Neural cell (in vitro differentiated cells): Measurements from ENCODE around the gene YAF2. TPM values are rescaled to one million over a fixed set of nuclear protein-coding genes. Genes with fewer than 3 reads are reported as not detected.

Experiments used
- H2AFZ ChIP-seq: fragments of 200-600, 300-800 bp; sonication (generic), shearing (Covaris generic); 2 replicates; pipeline ENCODE4 v1.6.0; 2014; ENCODE audit warnings: low read depth, mild to moderate bottlenecking, antibody characterized with exemption, low read length, moderate library complexity
- H3F3A ChIP-seq: fragments of 200-600 bp; shearing (Covaris generic); 2 replicates; pipeline ENCODE4 v1.6.1; 2016; ENCODE audit warnings: mild to moderate bottlenecking, moderate library complexity, mixed read lengths, antibody characterized with exemption, low read length; ENCODE audit not compliant: insufficient read depth, poor library complexity, severe bottlenecking
- H3K27ac ChIP-seq: fragments of 200-600, 300-800 bp; sonication (generic), shearing (Covaris generic); 2 replicates; pipeline ENCODE4 v1.5.1; 2014; ENCODE audit warnings: mild to moderate bottlenecking, low read length, moderate library complexity
- H3K27me3 ChIP-seq: fragments of 300-800, 200-600 bp; sonication (generic), shearing (Covaris generic); 2 replicates; pipeline ENCODE4 v1.6.0; 2014; ENCODE audit warnings: mild to moderate bottlenecking, low read depth, low read length, moderate library complexity; ENCODE audit not compliant: insufficient read depth
- H3K36me3 ChIP-seq: fragments of 300-800, 200-600 bp; sonication (generic), shearing (Covaris generic); 2 replicates; pipeline ENCODE4 v1.5.1; 2014; ENCODE audit warnings: mild to moderate bottlenecking, antibody characterized with exemption, low read length, moderate library complexity; ENCODE audit not compliant: insufficient read depth
- H3K4me2 ChIP-seq: fragments of 300-800, 200-600 bp; sonication (generic), shearing (Covaris generic); 2 replicates; pipeline ENCODE4 v1.6.0; 2014; ENCODE audit warnings: mild to moderate bottlenecking, low read length
- H3K4me3 ChIP-seq: fragments of 300-800, 200-600 bp; sonication (generic), shearing (Covaris generic); 2 replicates; pipeline ENCODE4 v1.5.1; 2014; ENCODE audit warnings: mild to moderate bottlenecking, low read length, moderate library complexity
- H3K79me2 ChIP-seq: fragments of 200-600 bp; shearing (Covaris generic); replicated peaks from 2 replicates; pipeline ENCODE4 v1.6.0; 2014; ENCODE audit warnings: mild to moderate bottlenecking, low read length, moderate library complexity; ENCODE audit not compliant: insufficient read depth
- H3K9ac ChIP-seq: fragments of 300-800, 200-600 bp; sonication (generic), shearing (Covaris generic); 2 replicates; pipeline ENCODE4 v1.6.1; 2016; ENCODE audit warnings: mild to moderate bottlenecking, low read length, mixed read lengths
- H3K9me2 ChIP-seq: fragments of 200-600 bp; shearing (Covaris generic); 2 replicates; pipeline ENCODE4 v1.6.1; 2016; ENCODE audit warnings: mild to moderate bottlenecking, low read length, mixed read lengths; ENCODE audit not compliant: insufficient read depth
- H3K9me3 ChIP-seq: fragments of 200-600, 300-800 bp; sonication (generic), shearing (Covaris generic); 2 replicates; pipeline ENCODE4 v1.6.1; 2016; ENCODE audit warnings: mild to moderate bottlenecking, mixed run types, low read length, moderate library complexity, mixed read lengths
- H4K20me1 ChIP-seq: fragments of 200-600 bp; shearing (Covaris generic); 2 replicates; pipeline ENCODE4 v1.6.1; 2016; ENCODE audit warnings: mild to moderate bottlenecking, mixed run types; ENCODE audit not compliant: insufficient read depth
- EP300 ChIP-seq: fragments of 450-650 bp; conservative IDR thresholded peaks from 2 replicates; pipeline ENCODE4 v1.6.1; 2014; ENCODE audit warnings: antibody characterized with exemption, mild to moderate bottlenecking, moderate library complexity; ENCODE audit not compliant: poor library complexity, severe bottlenecking
- EZH2 ChIP-seq: fragments of 200-600, 300-800 bp; shearing (Covaris generic), sonication (generic); IDR thresholded peaks from 2 replicates; pipeline ENCODE4 v1.6.1; 2014; ENCODE audit warnings: antibody characterized with exemption, low read length, borderline replicate concordance, mild to moderate bottlenecking; ENCODE audit not compliant: insufficient read depth, poor library complexity, severe bottlenecking
- MXI1 ChIP-seq: fragments of 450-650 bp; conservative IDR thresholded peaks from 2 replicates; pipeline ENCODE4 v1.6.1; 2014; ENCODE audit warnings: antibody characterized with exemption, mild to moderate bottlenecking; ENCODE audit not compliant: poor library complexity, severe bottlenecking
- POLR2AphosphoS5 ChIP-seq: IDR thresholded peaks from 2 replicates; pipeline ENCODE4 v1.6.1; 2012
- RAD21 ChIP-seq: fragments of 450-650 bp; conservative IDR thresholded peaks from 2 replicates; pipeline ENCODE4 v1.6.1; 2014; ENCODE audit warnings: antibody characterized with exemption, mild to moderate bottlenecking, moderate library complexity
- SMC3 ChIP-seq: fragments of 450-650 bp; conservative IDR thresholded peaks from 2 replicates; pipeline ENCODE4 v1.6.1; 2014; ENCODE audit warnings: antibody characterized with exemption, mild to moderate bottlenecking, moderate library complexity; ENCODE audit not compliant: poor library complexity
- TAF1 ChIP-seq: IDR thresholded peaks from 2 replicates; pipeline ENCODE4 v1.6.1; 2012; ENCODE audit warnings: low read depth
- polyA plus RNA-seq: library from polyadenylated mRNA; depleted of rRNA; stranded (reverse); fragments of >200 nt; gene quantifications from 2 replicates; pipeline ENCODE4 v1.2.3, GENCODE V29; 2014
- TF ChIP-seq, protein P1 (sequence below): IDR thresholded peaks from 2 replicates; pipeline ENCODE4 v1.6.1; 2012; ENCODE audit warnings: borderline replicate concordance
- TF ChIP-seq, protein P2 (sequence below): fragments of 450-650 bp; IDR thresholded peaks from 2 replicates; pipeline ENCODE4 v1.5.1; 2014; ENCODE audit warnings: antibody characterized with exemption, mild to moderate bottlenecking, moderate library complexity; ENCODE audit not compliant: poor library complexity, severe bottlenecking

Gene YAF2
- polyA plus RNA-seq, 1 donor from 2014 or later = 44.1 TPM

DNA sequence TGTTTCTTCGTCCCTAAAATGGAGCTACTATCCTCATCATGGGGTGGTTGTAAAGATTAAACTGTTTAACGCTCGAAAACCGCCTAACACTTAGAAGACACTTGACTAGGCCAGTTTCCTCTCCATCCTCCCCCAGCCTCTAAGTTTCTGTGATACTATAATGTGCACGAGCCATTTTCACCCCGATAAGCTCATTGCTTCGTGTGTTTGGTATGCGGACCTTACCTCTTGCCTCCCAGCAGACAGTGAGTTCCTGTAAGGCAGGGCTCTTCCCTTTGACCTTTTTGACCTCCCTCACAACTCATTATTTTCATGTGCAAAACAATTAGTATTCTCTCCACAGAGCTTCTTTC, 92.9 kb downstream of the YAF2 start:
- Histone ChIP-seq H3K27ac (no peak overlapping the region), H3K9ac (peak overlapping the region; percentile 56), H3K4me3 (peak overlapping the region; percentile 79), H4K20me1 (no peaks in the 10 kb centered on the region), H3K79me2 (peaks cover 27% of the 10 kb centered on the region), H2AFZ (peak overlapping the region; percentile 34), H3K36me3 (no peaks in the 10 kb centered on the region), H3K9me3 (no peaks in the 10 kb centered on the region), H3K9me2 (no peaks in the 10 kb centered on the region), H3K27me3 (no peaks in the 10 kb centered on the region), H3F3A (peaks cover 7% of the 10 kb centered on the region), H3K4me2 (peak overlapping the region; percentile 67)
- TF ChIP-seq POLR2AphosphoS5 (no peak), MXI1 (no peak), SMC3 (no peak), EP300 (no peak), TAF1 (no peak), RAD21 (no peak), EZH2 (no peak)
- TF ChIP-seq, protein P1, sequence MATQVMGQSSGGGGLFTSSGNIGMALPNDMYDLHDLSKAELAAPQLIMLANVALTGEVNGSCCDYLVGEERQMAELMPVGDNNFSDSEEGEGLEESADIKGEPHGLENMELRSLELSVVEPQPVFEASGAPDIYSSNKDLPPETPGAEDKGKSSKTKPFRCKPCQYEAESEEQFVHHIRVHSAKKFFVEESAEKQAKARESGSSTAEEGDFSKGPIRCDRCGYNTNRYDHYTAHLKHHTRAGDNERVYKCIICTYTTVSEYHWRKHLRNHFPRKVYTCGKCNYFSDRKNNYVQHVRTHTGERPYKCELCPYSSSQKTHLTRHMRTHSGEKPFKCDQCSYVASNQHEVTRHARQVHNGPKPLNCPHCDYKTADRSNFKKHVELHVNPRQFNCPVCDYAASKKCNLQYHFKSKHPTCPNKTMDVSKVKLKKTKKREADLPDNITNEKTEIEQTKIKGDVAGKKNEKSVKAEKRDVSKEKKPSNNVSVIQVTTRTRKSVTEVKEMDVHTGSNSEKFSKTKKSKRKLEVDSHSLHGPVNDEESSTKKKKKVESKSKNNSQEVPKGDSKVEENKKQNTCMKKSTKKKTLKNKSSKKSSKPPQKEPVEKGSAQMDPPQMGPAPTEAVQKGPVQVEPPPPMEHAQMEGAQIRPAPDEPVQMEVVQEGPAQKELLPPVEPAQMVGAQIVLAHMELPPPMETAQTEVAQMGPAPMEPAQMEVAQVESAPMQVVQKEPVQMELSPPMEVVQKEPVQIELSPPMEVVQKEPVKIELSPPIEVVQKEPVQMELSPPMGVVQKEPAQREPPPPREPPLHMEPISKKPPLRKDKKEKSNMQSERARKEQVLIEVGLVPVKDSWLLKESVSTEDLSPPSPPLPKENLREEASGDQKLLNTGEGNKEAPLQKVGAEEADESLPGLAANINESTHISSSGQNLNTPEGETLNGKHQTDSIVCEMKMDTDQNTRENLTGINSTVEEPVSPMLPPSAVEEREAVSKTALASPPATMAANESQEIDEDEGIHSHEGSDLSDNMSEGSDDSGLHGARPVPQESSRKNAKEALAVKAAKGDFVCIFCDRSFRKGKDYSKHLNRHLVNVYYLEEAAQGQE = no peak
- TF ChIP-seq, protein P2, sequence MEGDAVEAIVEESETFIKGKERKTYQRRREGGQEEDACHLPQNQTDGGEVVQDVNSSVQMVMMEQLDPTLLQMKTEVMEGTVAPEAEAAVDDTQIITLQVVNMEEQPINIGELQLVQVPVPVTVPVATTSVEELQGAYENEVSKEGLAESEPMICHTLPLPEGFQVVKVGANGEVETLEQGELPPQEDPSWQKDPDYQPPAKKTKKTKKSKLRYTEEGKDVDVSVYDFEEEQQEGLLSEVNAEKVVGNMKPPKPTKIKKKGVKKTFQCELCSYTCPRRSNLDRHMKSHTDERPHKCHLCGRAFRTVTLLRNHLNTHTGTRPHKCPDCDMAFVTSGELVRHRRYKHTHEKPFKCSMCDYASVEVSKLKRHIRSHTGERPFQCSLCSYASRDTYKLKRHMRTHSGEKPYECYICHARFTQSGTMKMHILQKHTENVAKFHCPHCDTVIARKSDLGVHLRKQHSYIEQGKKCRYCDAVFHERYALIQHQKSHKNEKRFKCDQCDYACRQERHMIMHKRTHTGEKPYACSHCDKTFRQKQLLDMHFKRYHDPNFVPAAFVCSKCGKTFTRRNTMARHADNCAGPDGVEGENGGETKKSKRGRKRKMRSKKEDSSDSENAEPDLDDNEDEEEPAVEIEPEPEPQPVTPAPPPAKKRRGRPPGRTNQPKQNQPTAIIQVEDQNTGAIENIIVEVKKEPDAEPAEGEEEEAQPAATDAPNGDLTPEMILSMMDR = no peak

DNA sequence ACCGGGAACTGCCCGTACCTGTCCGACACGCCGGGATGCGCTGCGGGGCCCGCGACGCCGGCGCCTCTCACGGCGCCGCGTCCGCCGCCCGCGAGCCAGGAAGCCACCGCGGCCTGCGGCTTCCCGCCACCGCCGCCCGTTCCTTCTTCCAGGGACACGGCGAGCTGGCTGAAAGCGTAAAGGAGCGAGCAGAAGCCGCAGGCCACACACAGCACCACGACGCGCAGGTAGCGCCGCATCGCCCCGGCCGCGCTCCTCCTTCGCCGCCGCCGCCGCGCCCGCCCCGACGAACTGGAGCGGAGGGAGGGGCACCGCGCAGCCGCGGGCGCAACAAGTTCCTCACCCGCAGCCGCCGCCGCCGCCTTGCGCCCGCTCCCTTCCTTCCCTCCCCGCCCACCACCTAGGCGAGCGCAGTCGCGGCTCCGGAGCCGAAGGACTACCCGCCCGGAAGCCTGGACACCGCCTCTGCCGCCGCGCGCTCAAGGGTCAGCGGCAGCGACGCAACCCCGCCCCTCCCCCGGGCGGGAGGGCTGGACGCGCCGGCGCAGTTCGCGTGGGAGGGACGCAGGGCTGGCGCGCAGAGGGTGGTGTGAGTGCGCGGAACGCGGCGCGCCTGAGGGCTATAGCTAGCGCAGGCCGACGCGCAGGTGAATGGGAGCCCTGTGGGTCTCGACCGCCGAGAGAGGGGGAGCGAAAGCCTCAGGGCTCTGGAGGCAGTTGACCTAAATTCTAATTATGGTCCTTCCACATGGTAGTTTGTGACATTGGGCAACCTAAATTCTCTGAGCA, 93.4 kb downstream of the YAF2 start, which contains the start of gene GXYLT1:
Gene GXYLT1, minus strand, starts transcription at position 467 of the 789 bp plus-strand sequence. Its CDS starts 228 bp downstream, at position 239.
- Histone ChIP-seq H2AFZ (peak within 1 kb of the TSS; percentile 34), H3K27me3 (no peaks in the 10 kb centered on the region), H3K4me2 (peak within 1 kb of the TSS; percentile 100), H3K9ac (peak within 1 kb of the TSS; percentile 56), H3K4me3 (peak within 1 kb of the TSS; percentile 79), H3F3A (peaks cover 7% of the 10 kb centered on the region), H3K9me3 (no peaks in the 10 kb centered on the region), H3K36me3 (no peaks in the 10 kb centered on the region), H3K79me2 (peaks cover 29% of the 10 kb centered on the region), H3K27ac (no peak within 1 kb of the TSS), H4K20me1 (no peaks in the 10 kb centered on the region), H3K9me2 (no peaks in the 10 kb centered on the region)
- TF ChIP-seq TAF1 (no peak), MXI1 (peak; percentile 71), SMC3 (no peak), RAD21 (peak; percentile 37), EP300 (peak; percentile 22), EZH2 (no peak), POLR2AphosphoS5 (peak; percentile 47)
- TF ChIP-seq, protein P2 = peak; percentile 18
- TF ChIP-seq, protein P1 = no peak
